H4 (cell line): Measurements from ENCODE around the gene DIMT1. TPM values are rescaled to one million over a fixed set of nuclear protein-coding genes. Genes with fewer than 3 reads are reported as not detected.

ENCODE experiments used
- DNase-seq: peaks from one replicate; pipeline ENCODE4 v3.0.0-alpha.2; 2015; ENCODE audit warnings: low spot score
- total RNA-seq: library from RNA; depleted of rRNA; stranded (reverse); fragments of >200 nt; shearing (Covaris generic); gene quantifications from 2 replicates; pipeline ENCODE4 v1.2.3, GENCODE V29; 2014; rRNA removed

DIMT1 gene
- total RNA-seq, 1 experiment from 2014 or later, result 41.9 TPM

DNA sequence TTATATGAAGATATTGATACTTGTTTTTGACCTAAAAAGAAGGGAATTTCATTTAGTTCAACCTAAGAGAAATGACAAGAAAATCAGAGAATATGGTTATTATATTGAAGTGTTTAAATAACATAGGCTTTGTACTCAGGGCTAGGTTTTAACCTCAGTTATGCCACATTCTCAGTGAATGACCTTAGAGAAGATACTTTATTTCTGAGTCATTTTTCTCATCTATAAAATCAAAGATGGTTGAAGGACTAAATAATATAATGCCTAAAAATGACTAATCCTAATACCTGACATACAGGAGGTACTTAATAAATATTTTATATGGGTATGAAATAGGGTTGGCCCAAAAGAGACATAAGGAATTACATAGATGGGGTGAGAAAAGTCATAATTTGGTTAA lies 32.3 kb downstream of the DIMT1 start:
- no peak for DNase-seq

DNA sequence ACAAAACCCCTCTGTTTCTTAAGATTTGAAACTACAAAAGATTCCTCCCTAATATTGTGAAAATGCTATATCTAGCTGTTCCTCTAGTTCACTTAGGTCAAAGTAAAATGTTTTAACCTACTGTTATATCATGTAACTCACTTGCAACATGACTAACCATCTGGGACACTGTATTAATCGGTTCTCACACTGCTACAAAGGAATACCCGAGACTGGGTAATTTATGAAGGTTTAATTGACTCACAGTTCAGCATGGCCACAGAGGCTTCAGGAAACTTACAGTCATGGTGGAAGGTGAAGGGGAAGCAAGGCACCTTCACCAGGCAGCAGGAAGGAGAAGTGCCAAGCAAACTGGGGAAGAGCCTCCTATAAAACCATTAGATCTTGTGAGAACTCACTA lies 34.7 kb downstream of the DIMT1 start:
- no peak for DNase-seq

DNA sequence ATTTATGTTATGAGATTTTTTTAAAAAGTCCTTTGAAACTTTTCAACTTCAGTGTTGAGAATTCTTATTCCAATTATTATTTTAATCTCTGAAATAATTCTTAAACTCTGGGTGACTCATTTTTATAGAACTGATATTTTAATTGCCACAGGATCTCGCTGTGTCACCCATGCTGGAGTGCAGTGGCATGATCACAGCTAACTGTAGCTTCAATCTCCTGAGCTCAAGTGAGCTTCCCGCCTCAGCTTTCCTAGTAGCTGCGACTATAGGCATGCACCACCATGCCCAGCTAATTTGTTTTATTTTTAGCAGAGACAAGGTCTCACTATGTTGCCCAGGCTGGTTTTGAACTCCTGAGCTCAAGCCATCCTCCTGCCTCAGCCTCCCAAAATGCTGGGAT lies 41.0 kb downstream of the DIMT1 start:
- no peak for DNase-seq

DNA sequence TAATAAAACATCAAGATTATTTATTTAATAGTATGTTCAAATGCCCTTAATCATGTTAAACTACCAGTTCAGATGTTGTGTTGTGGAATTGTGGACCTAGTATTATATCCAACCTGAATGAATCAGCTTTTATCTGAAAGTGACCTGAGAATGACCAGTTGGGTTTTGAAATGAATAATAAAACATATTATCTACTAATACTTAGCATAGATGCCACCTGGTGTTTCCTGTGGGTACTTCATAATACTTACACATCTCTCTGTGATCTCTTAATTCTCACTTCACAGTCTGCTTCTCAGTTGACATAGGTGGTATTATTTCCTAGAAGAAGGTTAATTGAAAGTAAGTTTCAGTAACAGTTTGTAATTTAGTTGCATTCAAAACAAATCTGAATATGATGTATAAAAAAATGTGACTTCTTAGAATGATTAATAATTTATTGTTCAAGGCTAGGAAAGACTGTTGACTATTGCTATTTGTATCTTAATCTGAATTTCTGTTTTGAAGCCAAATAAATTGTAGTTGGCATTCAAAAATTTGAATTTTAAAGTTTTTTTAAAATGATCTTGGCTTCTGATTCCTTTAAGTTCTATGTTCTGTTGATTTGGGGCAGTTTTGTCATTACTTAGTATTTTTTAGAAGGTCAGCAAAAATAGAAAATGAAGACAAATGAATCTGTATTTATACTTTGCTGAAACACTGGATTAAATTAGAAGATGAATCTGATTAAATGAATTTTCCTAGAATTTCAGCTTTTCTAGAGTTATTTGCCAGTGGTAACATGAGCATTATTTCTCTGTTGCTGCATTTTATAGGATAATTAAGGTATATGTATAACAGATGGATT lies 49.5 kb downstream of the DIMT1 start:
- DNase-seq, result peak; percentile 37

DNA sequence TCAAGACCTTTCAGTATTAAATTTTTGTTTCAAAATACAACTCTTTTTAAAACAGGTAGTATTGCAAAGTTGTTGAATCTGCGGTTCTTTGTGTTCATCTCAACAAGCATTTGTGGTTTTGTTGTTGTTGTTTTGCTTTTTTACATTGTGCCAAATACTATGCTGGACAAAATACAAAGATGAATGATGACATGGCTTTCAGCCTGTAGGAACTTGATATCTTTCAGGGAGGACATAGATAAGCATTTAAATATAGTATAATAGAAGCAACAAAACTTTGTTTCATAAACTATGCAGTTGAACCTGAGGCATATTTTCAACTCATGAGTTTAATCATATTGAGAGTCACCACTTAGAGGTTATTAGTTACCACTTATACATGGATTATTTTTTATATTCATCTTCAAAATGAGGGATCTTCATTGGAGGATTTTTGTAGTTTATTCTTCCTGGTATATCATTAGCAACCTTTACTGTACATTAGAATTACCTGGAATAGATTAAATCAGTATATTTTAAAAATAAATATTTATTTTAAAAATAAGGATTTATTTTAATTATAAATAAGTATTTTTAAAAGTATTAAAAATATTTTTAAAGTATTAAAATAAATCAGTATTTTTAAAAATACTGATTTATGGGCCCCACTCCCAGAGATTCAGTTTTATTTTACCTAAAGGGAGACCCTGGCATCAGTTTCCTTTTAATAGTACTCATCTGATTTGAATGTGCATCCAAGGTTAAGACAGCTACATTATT lies 54.8 kb downstream of the DIMT1 start:
- DNase-seq, result no peak

DNA sequence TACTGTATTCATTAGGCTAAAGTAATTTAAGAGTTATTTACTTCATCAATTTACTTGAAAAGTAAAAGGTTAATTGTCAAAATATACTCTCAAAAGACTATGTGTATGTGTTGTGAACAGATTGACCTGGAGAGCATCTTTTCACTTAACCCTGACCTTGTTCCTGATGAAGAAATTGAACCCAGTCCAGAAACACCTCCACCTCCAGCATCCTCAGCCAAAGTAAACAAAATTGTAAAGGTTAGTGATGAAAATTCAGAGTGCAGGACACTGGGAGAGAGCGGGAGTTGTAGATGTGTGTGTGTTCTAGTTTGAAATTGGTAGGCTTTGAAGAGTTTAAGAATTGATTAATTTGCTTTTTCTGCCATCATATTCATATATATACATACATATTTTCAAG lies 55.8 kb downstream of the DIMT1 start:
- DNase-seq, result no peak

DNA sequence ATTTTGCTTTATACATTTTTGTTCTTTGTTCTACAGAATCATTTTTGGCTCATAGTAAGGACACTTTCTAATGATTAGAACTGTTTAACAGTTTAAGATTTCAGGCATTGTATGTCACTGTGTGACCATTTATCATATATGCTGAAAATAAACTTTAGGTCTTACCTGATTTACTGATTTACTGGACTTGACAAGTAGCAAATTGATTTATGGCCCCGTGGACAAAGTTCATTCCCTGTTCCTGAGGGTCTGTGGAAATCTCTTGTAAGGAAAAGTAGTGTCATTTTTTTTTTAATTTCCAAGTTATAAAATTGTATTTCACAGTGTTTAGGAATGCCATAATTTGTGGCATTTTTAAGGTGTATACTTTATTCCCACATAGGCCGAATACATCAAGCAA lies 57.0 kb downstream of the DIMT1 start:
- DNase-seq, result no peak

DNA sequence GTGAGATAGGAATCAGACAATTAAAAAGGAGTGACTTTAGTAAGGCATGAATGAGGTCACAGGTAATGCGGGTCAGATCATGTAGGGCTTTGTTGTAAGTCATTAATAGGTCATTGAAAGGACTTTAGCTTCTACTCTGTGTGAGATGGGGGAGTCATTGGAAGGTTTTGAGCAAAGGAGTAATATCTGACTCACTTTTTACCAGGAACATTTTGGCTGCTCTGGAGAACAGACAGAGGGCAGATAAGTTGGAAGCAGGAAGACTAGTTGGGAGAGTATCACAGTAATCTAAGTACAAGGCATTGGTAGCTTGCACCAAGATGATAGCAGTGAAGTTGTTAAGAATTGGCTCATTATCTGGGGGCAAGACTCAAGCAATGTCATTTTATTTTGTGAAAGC lies 60.3 kb downstream of the DIMT1 start:
- no peak for DNase-seq

DNA sequence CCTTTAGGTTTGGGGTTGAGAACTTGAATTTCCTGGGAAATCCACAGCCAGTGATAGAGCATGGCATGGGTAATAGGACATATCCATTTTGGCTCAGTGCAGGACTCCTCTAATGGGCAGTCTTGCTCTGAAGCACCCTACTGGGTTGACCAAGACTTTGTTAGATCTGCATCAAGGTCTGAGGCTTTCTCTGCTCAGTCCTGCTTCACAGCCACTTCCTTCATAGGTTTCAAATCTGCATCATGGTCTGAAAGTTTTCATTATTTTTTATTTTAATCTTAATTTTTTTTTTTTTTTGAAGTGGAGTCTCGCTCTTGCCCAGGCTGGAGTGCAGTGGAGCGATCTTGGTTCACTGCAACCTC lies 61.2 kb downstream of the DIMT1 start:
- no peak for DNase-seq

DNA sequence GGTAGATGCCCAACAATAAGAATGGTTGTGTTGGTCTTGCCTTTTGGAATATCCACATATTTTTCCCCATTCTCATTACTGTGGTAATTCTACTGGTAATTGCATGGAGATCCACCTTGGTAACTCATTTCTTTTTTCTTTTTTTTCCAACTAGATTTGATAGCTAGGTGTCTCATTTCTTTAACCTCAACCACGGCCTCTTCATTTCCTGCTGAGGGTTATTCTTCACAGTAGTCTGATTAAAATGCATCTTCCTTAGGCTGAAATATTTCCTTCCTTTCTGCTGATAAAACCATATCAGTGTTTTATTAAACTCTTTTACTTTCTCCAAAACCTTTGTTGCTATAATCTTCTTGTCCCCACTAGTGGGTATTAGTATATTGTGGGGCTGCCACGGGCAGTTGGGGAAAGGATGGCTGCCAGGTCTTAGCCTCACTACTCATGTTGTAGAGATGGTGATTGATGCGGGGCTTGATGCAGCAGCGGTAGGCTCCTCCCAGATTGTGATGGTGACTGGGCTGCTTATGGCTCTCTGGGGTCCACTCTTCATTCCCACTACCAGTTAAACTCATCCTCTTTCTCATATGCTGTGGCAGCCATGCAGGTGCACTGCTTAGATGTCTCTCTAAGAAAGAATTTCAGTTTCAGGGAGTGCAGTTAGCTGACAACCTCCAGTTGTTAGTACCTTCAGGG lies 61.8 kb downstream of the DIMT1 start:
- DNase-seq, result no peak

DNA sequence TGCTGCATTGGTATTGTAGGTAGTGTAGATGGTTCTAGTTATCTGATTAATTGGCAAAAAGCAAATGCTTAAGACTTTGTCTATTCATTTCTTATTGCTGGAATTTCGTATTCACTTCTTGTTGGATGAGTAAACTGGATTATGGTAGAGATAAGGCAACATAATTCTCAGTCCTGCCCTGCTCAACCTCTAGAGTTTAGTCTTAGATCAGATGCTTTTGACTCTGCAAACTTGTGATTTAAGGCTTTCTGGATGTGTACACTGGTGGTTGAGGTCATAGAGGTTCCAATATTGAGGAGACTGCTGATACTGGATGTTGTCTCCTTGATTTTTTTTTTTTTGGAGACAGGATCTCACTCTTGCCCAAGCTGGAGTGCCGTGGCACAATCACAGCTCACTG lies 62.7 kb downstream of the DIMT1 start:
- DNase-seq, result no peak

DNA sequence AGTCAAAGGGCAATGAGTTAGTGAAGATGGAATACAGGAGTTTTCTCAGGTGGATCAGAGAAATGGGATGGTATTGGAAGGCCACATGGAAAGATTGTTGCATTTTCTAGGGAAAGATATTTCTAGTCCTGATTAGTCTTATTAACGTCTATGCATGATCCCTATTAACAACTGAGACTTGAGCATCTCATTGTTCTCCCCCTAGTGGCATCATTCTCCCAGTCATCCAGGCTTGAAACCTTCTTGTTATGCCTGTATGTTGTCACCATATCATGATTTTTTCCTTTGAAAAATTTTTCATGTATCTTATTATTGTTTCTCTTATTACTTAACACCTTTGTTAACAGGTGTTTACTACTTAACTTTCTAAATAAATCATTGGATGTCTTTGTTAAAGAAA lies 63.3 kb downstream of the DIMT1 start:
- DNase-seq, result no peak

Other genes with a start within 250 kb of the DIMT1 start
- gene KIF2A, start 97.7 kb downstream of the DIMT1 start, total RNA-seq, result 26.4 and 41.3 TPM in 2 replicates
- gene IPO11, start 8.9 kb upstream of the DIMT1 start, total RNA-seq, result 20.0 and 24.7 TPM in 2 replicates
- 0.04 TPM in 1 of 2 replicates, not detected in the other for gene LRRC70, start 174.9 kb upstream of the DIMT1 start, total RNA-seq